ENCODE data around the gene UQCRHL.
"Not testable (repeated sequence)": the region's sequence is repeated elsewhere in the genome, so short reads cannot be mapped to it uniquely, and the experiment has no call there.

The UQCRHL gene

GRCh38 chr1:15807549-15807948 lies at the start of gene UQCRHL:
Gene UQCRHL (minus strand): TSS chr1:15807649. CDS start chr1:15807649, 0 bp downstream.
- DNase-seq = not testable (repeated sequence)

GRCh38 chr1:15856888-15857287 lies 49.4 kb upstream of the UQCRHL start:
- no peak for DNase-seq

DNA sequence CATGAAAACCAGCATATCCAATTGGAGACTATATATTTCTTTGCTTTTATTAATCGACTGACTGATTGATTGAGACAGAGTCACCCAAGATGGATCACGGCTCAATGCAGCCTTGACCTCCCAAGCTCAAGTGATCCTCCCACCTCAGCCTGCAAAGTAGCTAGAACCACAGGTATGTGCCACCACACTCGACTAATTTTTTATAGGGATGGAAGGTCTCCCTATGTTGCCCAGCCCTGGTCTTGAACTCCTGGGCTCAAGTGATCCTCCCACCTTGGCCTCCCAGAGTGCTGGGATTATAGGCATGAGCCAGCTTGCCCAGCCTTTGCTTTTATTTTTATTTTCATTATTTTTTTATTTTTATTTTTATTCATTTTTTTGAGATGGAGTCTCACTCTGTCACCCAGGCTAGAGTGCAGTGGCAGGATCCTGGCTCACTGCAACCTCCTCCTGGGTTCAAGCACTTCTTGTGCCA lies 45.4 kb upstream of the UQCRHL start:
- DNase-seq = no peak

- peak; percentile 67 to 78 for DNase-seq
These were observed 44.8 kb upstream of the UQCRHL start for GRCh38 chr1:15852036-15852827.

DNA sequence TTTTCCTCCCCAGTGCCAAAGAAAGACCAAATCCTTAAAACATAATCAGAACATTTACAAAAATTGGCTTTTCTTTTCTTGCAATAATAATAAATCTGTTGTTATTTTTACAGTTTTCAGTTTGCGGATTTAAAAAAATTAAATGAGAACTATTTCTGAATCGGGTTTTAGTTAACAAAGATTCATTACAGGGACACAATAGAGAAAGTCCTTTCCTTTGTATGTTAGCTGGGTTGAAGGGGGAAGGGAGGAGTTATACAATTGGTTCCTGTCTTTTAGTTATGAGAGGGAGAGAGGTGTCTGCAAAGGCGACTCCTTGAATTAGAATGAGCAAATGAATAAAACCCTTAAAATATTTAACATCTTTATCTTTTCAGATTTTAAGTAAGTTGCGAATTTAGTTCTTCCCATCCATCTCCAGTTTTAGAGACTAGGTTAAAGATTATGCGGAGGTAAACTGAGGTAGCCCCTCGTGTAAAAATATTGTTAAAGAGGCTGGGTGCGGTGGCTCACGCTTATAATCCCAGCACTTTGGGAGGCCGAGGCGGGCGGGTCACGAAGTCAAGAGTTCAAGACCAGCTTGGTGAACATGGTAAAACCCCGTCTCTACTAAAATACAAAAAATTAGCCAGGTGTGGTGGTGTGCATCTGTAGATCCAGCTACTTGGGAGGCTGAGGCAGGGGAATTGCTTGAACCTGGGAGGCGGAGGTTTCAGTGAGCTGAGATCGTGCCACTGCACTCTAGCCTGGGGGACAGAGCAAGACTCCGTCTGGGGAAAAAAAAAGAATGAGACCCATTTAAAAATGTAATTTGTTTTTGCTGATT lies 44.0 kb upstream of the UQCRHL start:
- no peak for DNase-seq

DNA sequence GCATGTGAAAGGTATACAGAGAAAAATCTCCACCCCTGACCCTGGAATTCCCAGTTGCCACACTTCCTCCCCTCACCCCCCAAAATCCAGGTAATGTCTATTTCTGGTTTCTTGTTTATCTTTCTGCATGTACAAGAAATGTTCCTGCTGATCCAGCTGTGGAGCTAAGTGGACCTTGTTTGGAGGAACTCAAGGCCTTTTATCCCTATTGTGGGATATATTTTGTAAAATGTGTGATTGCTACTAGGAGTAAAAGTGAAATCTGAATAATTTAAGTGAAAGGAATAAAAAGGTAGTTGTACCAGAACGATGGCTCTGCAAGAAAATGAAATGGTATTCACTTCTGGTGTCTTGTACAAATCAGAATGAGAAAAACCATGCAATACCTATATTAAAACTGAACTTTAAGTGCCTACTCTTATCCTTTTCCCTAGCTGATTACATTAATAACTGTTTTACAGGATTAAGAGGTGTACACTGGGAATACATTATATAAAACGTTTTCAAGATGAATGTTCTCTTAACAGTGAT lies 43.1 kb upstream of the UQCRHL start:
- DNase-seq = no peak

DNA sequence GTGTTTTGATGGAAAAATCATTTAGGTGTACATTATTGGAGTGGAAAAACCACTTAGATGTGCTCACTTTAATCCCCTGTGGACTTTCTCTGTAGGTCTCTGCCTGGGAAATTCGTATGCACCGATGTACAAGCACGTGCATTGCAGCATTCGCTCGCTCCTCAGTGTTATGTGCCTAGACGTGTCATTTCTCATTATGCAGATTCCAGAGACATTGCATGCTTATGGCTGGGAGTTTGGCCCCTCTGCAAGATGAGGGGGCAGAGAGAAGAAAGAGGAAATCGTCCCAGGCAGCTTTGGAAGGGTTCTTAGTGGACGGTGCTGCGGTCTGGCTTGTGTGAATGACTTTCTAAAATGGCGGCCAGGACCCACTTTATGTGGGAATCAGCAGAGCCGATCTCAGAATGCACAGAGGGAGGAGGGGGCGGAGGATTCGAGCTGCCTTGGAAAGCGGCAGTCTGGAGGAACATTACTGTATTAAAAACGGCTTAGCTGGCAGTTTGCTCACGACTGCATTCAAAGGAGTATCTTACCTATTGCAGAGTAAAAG lies 42.4 kb upstream of the UQCRHL start:
- peak; percentile 87 to 93 for DNase-seq

- DNase-seq = peak; percentile 90 to 94
These were observed 41.7 kb upstream of the UQCRHL start for GRCh38 chr1:15848929-15849774.

GRCh38 chr1:15848143-15848928 lies 40.9 kb upstream of the UQCRHL start:
- peak in 1 of 2 experiments; percentile 57 for DNase-seq

DNA sequence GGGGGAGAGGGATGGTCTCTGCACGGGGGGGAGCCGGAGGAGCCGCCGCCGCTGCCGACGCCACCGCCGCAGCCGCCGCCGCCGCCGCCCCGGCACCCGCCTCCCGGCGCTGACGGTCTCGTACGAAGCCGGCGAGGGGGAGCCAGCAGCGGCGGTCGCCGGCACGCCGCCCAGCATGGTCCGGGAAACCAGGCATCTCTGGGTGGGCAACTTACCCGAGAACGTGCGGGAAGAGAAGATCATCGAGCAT lies 40.4 kb upstream of the UQCRHL start:
- DNase-seq = no peak

DNA sequence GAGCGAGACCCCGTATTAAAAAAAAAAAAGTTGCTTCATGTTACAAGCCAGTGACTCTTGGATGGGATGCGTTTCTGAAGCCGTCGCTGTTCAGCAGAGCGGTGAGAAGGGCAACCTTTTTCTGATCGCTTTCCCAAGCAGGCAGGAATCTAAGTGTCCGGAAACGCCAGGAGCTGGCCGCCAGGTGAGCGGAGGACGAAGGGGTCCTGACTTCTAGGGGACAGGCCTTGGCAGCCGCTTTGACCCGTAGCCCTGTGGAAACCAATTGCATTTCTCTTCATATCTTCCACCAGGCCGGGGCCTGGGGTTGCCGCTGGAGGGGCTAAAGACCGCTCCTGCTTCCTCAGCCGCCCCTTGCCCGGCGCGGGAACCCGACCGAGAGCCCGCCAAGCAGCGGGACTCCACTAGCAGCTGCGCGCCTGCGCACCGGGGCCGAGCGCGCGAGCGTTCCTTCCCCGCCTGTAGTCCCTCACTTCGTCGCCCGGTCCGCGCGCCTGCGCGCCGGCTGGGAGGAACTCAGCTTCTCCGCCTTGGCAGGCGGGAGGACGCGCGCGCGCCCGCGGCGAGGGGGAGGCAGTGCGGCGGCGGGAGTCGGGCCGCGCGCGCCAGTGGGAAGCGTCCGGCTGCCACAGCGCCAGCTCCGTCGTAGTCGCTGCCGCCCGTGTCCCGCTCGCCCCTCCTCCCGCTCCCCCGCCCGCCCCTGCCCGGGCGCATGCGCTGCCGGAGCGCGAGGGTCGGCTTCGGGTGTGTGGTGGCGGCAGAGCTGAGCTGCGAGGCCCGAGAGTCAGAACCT lies 39.8 kb upstream of the UQCRHL start, which contains the start of gene SPEN:
TSS of gene SPEN (plus strand) at position 608 of the 793 bp plus-strand sequence. CDS start 361 bp downstream, outside the sequence.
- peak; percentile 91 to 99 for DNase-seq

- DNase-seq = not testable (repeated sequence)
These were observed 38.6 kb upstream of the UQCRHL start for GRCh38 chr1:15846056-15846455.

- peak; percentile 13 to 45 for DNase-seq
These were observed 36.5 kb upstream of the UQCRHL start for GRCh38 chr1:15843826-15844572.

DNA sequence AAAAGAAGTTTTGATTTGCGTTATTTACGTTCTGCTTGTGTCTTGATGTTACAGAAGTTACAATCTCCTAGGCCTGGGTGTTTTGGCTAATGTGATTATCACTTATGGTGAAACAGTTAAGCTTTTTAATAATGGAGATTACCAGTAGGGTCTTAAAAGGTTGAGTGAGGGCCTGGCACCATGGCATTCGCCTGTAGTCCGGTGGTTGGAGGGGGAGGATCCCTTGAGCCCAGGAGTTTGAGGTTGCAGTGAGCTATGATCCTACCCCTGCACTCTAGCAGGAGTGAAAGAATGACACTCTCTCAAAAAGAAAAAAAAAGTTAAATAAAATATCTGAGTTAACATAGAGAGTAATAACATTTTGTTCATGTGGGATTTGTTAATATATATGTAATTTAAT lies 31.3 kb upstream of the UQCRHL start:
- DNase-seq = no peak

DNA sequence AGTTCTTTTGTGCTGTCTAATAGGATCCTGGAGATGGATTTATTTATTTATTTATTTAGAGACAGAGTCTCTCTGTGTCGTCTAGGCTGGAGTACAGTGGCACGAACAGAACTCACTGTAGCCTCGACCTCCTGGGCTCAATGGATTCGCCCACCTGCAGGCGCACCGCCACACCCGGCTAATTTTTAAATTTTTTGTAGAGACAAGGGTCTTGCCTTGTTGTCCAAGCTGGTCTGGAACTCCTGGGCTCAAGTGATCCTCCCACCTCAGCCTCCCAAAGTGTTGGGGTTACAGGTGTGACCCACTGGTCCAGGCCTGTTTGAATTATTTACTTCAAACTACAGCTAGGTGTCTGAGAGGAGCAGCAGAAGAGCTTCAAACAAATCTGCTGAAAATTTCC lies 30.5 kb upstream of the UQCRHL start:
- no peak for DNase-seq

DNA sequence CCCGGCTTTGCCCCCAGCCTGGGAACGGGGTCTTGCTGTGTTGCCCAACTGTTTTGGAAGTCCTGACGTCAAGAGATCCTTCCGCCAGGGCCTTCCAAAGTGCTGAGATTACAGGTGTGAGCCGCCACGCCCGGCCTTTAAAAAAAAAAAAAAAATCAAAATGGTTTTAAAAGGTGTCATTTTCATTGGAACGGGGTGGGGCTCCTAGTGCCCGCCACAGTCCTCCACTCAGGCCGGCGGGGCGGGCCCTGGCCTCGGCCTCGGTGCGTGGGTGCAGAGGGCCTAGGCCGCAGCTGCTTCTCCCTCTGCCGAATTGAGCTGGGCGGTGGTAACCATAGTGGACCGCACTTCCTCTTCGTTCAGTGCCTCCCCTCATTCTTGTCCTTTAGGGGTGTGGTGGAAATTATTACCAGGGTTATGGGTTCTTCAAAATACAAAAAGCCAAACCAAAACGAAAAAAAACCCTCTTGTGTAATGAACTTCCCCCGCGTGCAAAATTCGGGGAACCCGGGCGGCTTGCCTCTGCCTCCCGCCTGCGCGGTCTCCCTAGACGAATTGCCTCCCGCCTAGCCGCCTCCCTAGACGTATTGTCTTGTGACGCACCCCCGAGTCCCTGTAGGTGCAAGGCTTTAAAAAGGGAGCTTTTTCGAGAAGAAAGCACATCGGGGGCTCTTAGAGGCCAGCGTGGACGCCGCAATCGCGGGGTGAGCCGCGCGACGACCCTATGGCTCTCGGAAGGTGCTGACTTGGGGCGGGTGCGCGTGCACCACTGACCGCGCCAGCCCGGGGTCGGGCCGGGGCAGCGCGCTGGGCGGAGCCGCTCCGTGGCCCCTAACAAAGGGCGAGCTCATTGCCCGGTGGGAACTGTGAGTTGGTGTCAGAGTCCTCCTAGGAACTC lies 29.6 kb upstream of the UQCRHL start:
- DNase-seq = no peak

DNA sequence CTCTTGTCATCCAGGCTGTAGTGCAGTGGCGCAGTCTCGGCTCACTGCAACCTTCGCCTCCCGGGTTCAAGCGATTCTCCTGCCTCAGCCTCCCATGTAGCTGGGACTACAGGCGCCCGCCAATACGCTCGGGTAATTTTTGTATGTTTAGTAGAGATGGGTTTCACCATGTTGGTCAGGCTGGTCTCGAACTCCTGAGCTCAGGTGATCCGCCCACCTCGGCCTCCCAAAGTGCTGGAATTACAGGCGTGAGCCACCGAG lies 29.0 kb upstream of the UQCRHL start:
- DNase-seq = not testable (repeated sequence)

DNA sequence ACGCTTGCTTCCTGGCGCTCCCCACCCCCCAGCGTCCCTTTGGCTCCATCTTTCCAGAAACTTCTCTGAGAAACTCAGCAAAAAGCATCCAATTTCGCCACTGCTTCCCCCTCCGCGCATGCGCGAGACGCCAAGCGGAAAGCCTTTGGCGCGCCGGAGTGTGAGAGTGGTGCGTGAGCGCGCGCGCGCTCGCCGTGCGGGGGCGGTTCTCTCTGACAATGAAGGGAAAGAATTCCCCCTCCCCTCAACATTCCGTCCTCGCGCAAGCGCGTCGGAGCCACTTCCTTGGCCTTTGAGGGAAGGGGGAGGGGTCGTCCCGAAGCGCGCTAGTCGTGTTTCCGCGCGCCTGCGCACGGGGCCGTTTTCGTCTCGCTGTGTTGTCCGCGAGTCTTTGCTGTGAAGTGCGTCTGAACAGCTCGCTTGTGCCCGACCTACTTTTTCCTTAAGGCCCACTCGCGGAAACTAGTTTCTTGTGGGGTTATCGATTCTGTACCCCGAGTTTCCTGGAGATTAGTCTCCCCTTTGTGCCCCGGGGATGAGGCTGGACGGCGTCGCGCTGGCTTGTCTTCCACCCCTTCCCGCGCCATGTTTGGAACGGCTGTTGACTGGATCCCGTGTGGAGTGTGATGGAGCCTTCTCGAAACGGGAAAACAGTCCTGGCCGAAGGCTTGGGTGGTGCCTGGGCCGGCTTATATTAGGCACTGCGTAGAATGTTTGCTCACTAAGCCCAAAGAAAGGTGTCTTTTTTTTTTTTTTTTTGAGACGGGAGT lies 28.5 kb upstream of the UQCRHL start:
- peak; percentile 98 to 99 for DNase-seq

All from NCI-H526 (cell line).